HepG2 (cell line): ENCODE data around the gene CPZ. TPM values are rescaled to one million over a fixed set of nuclear protein-coding genes. Genes with fewer than 3 reads are reported as not detected.

ENCODE experiments used
- ATF6 ChIP-seq: sonication (generic); formaldehyde crosslinking; conservative IDR thresholded peaks from 2 replicates; pipeline ENCODE4 v1.4.0; 2020; ENCODE audit warnings: missing genetic modification reagents
- BORCS8-MEF2B ChIP-seq: sonication (generic); formaldehyde crosslinking; IDR thresholded peaks from 2 replicates; pipeline ENCODE4 v1.8.0; 2022; ENCODE audit warnings: mild to moderate bottlenecking, missing genetic modification reagents
- ETV5 ChIP-seq: IDR thresholded peaks from 2 replicates; pipeline ENCODE4 v1.6.1; 2018; ENCODE audit warnings: missing biosample characterization, missing genetic modification reagents, inconsistent platforms, borderline replicate concordance
- HDAC2 ChIP-seq: sonication (generic); formaldehyde crosslinking; IDR thresholded peaks from 2 replicates; pipeline ENCODE4 v1.4.0; 2020; ENCODE audit warnings: missing genetic modification reagents
- NR1H2 ChIP-seq: sonication (generic); formaldehyde crosslinking; IDR thresholded peaks from 2 replicates; pipeline ENCODE4 v1.8.1; 2022; ENCODE audit warnings: low read depth, missing genetic modification reagents, borderline replicate concordance
- PAX8 ChIP-seq: sonication (generic); formaldehyde crosslinking; IDR thresholded peaks from 2 replicates; pipeline ENCODE4 v1.8.0; 2022; ENCODE audit warnings: mild to moderate bottlenecking, missing genetic modification reagents, borderline replicate concordance
- PHF20 ChIP-seq: sonication (generic); formaldehyde crosslinking; IDR thresholded peaks from 2 replicates; pipeline ENCODE4 v1.5.0; 2020; ENCODE audit warnings: mild to moderate bottlenecking, missing genetic modification reagents
- RBFOX2 ChIP-seq: fragments of 200-400 bp; formaldehyde crosslinking; IDR thresholded peaks from 2 replicates; pipeline ENCODE4 v1.6.1; 2017; ENCODE audit warnings: low read depth, mild to moderate bottlenecking, low read length
- RFX5 ChIP-seq: IDR thresholded peaks from 2 replicates; pipeline ENCODE4 v1.6.1; 2011; ENCODE audit warnings: low read depth, low read length, improper control_type of control experiment
- SOX5 ChIP-seq: IDR thresholded peaks from 2 replicates; pipeline ENCODE4 v1.6.1; 2016; ENCODE audit warnings: borderline replicate concordance
- TBX2 ChIP-seq: sonication (generic); formaldehyde crosslinking; IDR thresholded peaks from 2 replicates; pipeline ENCODE4 v1.5.0; 2020; ENCODE audit warnings: missing genetic modification reagents, mild to moderate bottlenecking, borderline replicate concordance
- ZBTB26 ChIP-seq: IDR thresholded peaks from 2 replicates; pipeline ENCODE4 v1.6.1; 2016; ENCODE audit warnings: missing compliant biosample characterization, missing genetic modification reagents, borderline replicate concordance
- ZNF580 ChIP-seq: IDR thresholded peaks from 2 replicates; pipeline ENCODE4 v1.6.1; 2016; ENCODE audit warnings: low read depth, borderline replicate concordance
- ZNF644 ChIP-seq: IDR thresholded peaks from 2 replicates; pipeline ENCODE4 v1.6.1; 2016; ENCODE audit warnings: low read depth
- ZNF678 ChIP-seq: sonication (generic); formaldehyde crosslinking; IDR thresholded peaks from 2 replicates; pipeline ENCODE4 v1.4.0; 2020; ENCODE audit warnings: mild to moderate bottlenecking, missing genetic modification reagents
- ZNF879 ChIP-seq: sonication (generic); formaldehyde crosslinking; IDR thresholded peaks from 2 replicates; pipeline ENCODE4 v1.8.1; 2023; ENCODE audit warnings: missing genetic modification reagents
- polyA plus RNA-seq, 8 experiments: library from polyadenylated mRNA; depleted of rRNA in 3 of 8; stranded (reverse) in 7 of 8; unstranded in 1 of 8; fragments of >200 nt; fragmentation: Illumina TruSeq in 4 of 8; extraction: Trizol in 4 of 8; gene quantifications; 2 replicates each; pipeline versions ENCODE4 v1.2.1 to v1.2.3, GENCODE V29; 2011 to 2016; ENCODE audit warnings: low read depth in 4 of 8, missing spikeins in 1 of 8, mixed read lengths in 1 of 8; ENCODE audit not compliant: insufficient read depth in 1 of 8
- total RNA-seq, 5 experiments: library from RNA; depleted of rRNA; stranded (reverse); fragments of >200 nt; fragmentation: Illumina TruSeq; extraction: Trizol; gene quantifications; 2 replicates each; pipeline ENCODE4 v1.2.3, GENCODE V29; 2016; ENCODE audit warnings: low read depth in 1 of 5
- TF ChIP-seq, protein P1 (sequence below): sonication (generic); formaldehyde crosslinking; IDR thresholded peaks from 2 replicates; pipeline ENCODE4 v1.8.0; 2022; ENCODE audit warnings: missing genetic modification reagents, mild to moderate bottlenecking, inconsistent platforms, borderline replicate concordance
- TF ChIP-seq, protein P2 (sequence below): sonication (generic); formaldehyde crosslinking; IDR thresholded peaks from 2 replicates; pipeline ENCODE4 v1.5.0; 2020; ENCODE audit warnings: missing genetic modification reagents
- TF ChIP-seq, protein P3 (sequence below): sonication (generic); formaldehyde crosslinking; IDR thresholded peaks from 2 replicates; pipeline ENCODE4 v1.4.0; 2020; ENCODE audit warnings: missing genetic modification reagents, borderline replicate concordance

The CPZ gene
- total and polyA plus RNA-seq, 2 of the 13 experiments (the other 11 are each of a cell fraction or from before 2014, with no cell fraction given), result 0.58 to 0.61 TPM

- TF ChIP-seq, protein P1, sequence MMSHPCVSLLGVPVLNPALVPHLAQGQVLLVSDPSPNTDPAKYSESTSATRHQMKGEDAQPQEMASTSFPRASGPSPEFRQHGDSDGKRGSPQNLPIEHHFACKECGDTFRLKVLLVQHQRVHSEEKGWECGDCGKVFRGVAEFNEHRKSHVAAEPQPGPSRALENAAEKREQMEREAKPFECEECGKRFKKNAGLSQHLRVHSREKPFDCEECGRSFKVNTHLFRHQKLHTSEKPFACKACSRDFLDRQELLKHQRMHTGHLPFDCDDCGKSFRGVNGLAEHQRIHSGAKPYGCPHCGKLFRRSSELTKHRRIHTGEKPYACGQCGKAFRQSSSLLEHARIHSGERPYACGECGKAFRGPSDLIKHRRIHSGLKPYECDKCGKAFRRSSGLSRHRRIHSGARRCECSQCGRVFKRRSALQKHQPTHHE (CRISPR knock-in tag), result no peak
- TF ChIP-seq, protein P2, sequence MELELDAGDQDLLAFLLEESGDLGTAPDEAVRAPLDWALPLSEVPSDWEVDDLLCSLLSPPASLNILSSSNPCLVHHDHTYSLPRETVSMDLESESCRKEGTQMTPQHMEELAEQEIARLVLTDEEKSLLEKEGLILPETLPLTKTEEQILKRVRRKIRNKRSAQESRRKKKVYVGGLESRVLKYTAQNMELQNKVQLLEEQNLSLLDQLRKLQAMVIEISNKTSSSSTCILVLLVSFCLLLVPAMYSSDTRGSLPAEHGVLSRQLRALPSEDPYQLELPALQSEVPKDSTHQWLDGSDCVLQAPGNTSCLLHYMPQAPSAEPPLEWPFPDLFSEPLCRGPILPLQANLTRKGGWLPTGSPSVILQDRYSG (CRISPR knock-in tag), result peak; percentile 69; the same call in 1 of the 2 replicates
- peak; percentile 37; the same call in 1 of the 2 replicates for TF ChIP-seq HDAC2 (CRISPR knock-in tag)
- peak; percentile 62; the same call in 1 of the 2 replicates for TF ChIP-seq ZNF580 (CRISPR knock-in tag)
- TF ChIP-seq PHF20, result no peak
- 0 out of 2 replicates have a peak, but pooled peaks have one; percentile 41 for TF ChIP-seq TBX2 (CRISPR knock-in tag)
- peak; percentile 93 for TF ChIP-seq BORCS8-MEF2B (CRISPR knock-in tag)
- TF ChIP-seq RBFOX2, result no peak
- 0 out of 2 replicates have a peak, but pooled peaks have one; percentile 55 for TF ChIP-seq ATF6 (CRISPR knock-in tag)
- peak; percentile 20; the same call in 1 of the 2 replicates for TF ChIP-seq ETV5 (CRISPR knock-in tag)
- no peak for TF ChIP-seq ZNF644 (CRISPR knock-in tag)
- TF ChIP-seq, protein P3, sequence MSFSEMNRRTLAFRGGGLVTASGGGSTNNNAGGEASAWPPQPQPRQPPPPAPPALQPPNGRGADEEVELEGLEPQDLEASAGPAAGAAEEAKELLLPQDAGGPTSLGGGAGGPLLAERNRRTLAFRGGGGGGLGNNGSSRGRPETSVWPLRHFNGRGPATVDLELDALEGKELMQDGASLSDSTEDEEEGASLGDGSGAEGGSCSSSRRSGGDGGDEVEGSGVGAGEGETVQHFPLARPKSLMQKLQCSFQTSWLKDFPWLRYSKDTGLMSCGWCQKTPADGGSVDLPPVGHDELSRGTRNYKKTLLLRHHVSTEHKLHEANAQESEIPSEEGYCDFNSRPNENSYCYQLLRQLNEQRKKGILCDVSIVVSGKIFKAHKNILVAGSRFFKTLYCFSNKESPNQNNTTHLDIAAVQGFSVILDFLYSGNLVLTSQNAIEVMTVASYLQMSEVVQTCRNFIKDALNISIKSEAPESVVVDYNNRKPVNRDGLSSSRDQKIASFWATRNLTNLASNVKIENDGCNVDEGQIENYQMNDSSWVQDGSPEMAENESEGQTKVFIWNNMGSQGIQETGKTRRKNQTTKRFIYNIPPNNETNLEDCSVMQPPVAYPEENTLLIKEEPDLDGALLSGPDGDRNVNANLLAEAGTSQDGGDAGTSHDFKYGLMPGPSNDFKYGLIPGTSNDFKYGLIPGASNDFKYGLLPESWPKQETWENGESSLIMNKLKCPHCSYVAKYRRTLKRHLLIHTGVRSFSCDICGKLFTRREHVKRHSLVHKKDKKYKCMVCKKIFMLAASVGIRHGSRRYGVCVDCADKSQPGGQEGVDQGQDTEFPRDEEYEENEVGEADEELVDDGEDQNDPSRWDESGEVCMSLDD (CRISPR knock-in tag), result 0 out of 2 replicates have a peak, but pooled peaks have one; percentile 51
- TF ChIP-seq RFX5, result no peak
- TF ChIP-seq SOX5 (CRISPR knock-in tag), result peak; percentile 19; the same call in 1 of the 2 replicates
- no peak for TF ChIP-seq NR1H2 (CRISPR knock-in tag)
- no peak for TF ChIP-seq ZNF678 (CRISPR knock-in tag)
- no peak for TF ChIP-seq ZNF879 (CRISPR knock-in tag)
- no peak for TF ChIP-seq PAX8
- peak; percentile 81 for TF ChIP-seq ZBTB26 (CRISPR knock-in tag)
Observed at GRCh38 chr4:8580321-8581093, 12.1 kb upstream of the CPZ start, which contains the start of gene GPR78 (continued).
